ENCODE results near the gene ZNRF1.
"Not testable (repeated sequence)": the region's sequence is repeated elsewhere in the genome, so short reads cannot be mapped to it uniquely, and the experiment has no call there.

ZNRF1 gene

GRCh38 chr16:75114946-75115825 is 116.4 kb downstream of the ZNRF1 start:
- no peak for DNase-seq (ENCODE audit: low spot score)

- peak; percentile 88 for DNase-seq (ENCODE audit: low spot score)
These were observed 117.5 kb downstream of the ZNRF1 start, which contains the start of gene LDHD for GRCh38 chr16:75116081-75116910. Gene LDHD (minus strand): TSS chr16:75116780. CDS start chr16:75116720, 60 bp downstream.

GRCh38 chr16:75116911-75117245 is 118.1 kb downstream of the ZNRF1 start:
- DNase-seq (ENCODE audit: low spot score), result no peak

- no peak for DNase-seq (ENCODE audit: low spot score)
These were observed 120.2 kb downstream of the ZNRF1 start for GRCh38 chr16:75118943-75119539.

- DNase-seq (ENCODE audit: low spot score), result no peak
These were observed 121.4 kb downstream of the ZNRF1 start for GRCh38 chr16:75120253-75120652.

- no peak for DNase-seq (ENCODE audit: low spot score)
These were observed 123.2 kb downstream of the ZNRF1 start for GRCh38 chr16:75121949-75122568.

GRCh38 chr16:75122609-75123008 is 123.8 kb downstream of the ZNRF1 start:
- DNase-seq (ENCODE audit: low spot score), result no peak

- DNase-seq (ENCODE audit: low spot score), result no peak
These were observed 129.0 kb downstream of the ZNRF1 start for GRCh38 chr16:75127713-75128415.

- not testable (repeated sequence) for DNase-seq (ENCODE audit: low spot score)
These were observed 130.8 kb downstream of the ZNRF1 start for GRCh38 chr16:75129421-75130149.

- peak; percentile 13 for DNase-seq (ENCODE audit: low spot score)
These were observed 131.4 kb downstream of the ZNRF1 start for GRCh38 chr16:75130150-75130771.

GRCh38 chr16:75131081-75131480 is 132.3 kb downstream of the ZNRF1 start:
- DNase-seq (ENCODE audit: low spot score), result no peak

- no peak for DNase-seq (ENCODE audit: low spot score)
These were observed 139.4 kb downstream of the ZNRF1 start for GRCh38 chr16:75138233-75138632.

- peak; percentile 46 for DNase-seq (ENCODE audit: low spot score)
These were observed 139.8 kb downstream of the ZNRF1 start for GRCh38 chr16:75138636-75139035.

GRCh38 chr16:75139498-75139897 is 140.7 kb downstream of the ZNRF1 start:
- no peak for DNase-seq (ENCODE audit: low spot score)

- no peak for DNase-seq (ENCODE audit: low spot score)
These were observed 145.1 kb downstream of the ZNRF1 start for GRCh38 chr16:75143941-75144340.

GRCh38 chr16:75147968-75148310 is 149.1 kb downstream of the ZNRF1 start:
- DNase-seq (ENCODE audit: low spot score), result no peak

- peak; percentile 96 for DNase-seq (ENCODE audit: low spot score)
These were observed 149.7 kb downstream of the ZNRF1 start, which contains the start of gene ZFP1 for GRCh38 chr16:75148311-75149195. Gene ZFP1 (plus strand): TSS chr16:75148524. CDS start chr16:75152952, 4,428 bp downstream.

- DNase-seq (ENCODE audit: low spot score), result no peak
These were observed 153.0 kb downstream of the ZNRF1 start for GRCh38 chr16:75151798-75152197.

- no peak for DNase-seq (ENCODE audit: low spot score)
These were observed 153.8 kb downstream of the ZNRF1 start for GRCh38 chr16:75152635-75153034.

All from iPS-NIHi11 (cell line).